ENCODE measurements around the gene HOXC12.
A peak's percentile ranks its signal among the peaks of the same experiment; 100 is the strongest.

The HOXC12 gene

DNA sequence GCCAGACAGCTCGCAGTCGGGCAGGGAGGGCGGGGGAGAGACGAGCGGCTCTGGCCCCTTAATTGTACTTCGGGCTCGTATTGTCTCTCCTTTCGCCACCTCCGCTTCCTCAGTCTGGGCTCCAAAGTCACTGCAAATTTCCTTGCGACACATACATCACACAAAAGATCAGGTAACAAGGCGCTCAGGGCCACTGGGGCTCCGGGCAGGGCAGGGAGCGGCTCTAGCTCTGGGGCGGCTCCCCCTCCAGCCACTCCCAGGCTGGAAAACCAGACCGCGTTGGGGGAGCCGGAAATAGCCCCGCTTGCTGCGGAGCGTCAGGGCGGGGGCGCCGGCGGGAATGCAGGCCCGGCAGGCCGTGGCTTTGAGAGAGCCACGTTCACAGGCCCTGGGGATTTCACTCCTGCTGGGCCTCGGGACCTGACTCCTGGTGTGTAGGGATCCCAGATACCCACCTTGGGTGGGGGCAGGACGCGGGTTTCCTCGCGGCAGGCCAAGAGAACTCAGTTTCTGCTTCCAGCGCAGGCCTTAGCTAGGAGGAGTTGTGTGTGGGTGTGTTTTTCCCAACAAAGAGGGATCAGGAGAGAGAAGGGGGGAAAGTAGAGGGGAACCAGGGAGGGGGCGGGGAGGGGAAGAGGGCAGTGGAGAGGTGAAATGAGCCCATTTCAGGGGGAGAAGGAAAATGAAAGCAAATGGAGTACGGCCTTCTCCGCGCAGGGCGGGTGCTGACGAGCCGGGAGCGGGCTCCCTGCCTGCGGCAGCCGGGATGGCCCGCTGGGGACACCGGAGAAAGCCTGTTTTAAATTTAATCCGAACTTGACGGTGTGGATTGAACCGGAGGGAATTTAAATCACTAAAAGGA lies 40.9 kb downstream of the HOXC12 start:
- CTCF ChIA-PET: interaction anchor here (0.6 to 1.7 kb wide), 4 partner anchors 11 to 459 kb away, joined by 3 to 11 read pairs (median 3); partner anchors contain the start of gene HOXC10
- no peak for TF ChIP-seq CTCF (conservative IDR thresholded peaks at IDR 0.05; ENCODE audit: low read depth)
- POLR2A ChIA-PET (ENCODE audit: low non-redundant PET): interaction anchor here (0.5 kb wide), 1 partner anchor 10 kb away, joined by 3 read pairs; no protein-coding TSS in a partner anchor
- peak overlapping the region; percentile 52 for H3K27ac ChIP-seq
- peak; percentile 57 for DNase-seq (ENCODE audit: low spot score)

DNA sequence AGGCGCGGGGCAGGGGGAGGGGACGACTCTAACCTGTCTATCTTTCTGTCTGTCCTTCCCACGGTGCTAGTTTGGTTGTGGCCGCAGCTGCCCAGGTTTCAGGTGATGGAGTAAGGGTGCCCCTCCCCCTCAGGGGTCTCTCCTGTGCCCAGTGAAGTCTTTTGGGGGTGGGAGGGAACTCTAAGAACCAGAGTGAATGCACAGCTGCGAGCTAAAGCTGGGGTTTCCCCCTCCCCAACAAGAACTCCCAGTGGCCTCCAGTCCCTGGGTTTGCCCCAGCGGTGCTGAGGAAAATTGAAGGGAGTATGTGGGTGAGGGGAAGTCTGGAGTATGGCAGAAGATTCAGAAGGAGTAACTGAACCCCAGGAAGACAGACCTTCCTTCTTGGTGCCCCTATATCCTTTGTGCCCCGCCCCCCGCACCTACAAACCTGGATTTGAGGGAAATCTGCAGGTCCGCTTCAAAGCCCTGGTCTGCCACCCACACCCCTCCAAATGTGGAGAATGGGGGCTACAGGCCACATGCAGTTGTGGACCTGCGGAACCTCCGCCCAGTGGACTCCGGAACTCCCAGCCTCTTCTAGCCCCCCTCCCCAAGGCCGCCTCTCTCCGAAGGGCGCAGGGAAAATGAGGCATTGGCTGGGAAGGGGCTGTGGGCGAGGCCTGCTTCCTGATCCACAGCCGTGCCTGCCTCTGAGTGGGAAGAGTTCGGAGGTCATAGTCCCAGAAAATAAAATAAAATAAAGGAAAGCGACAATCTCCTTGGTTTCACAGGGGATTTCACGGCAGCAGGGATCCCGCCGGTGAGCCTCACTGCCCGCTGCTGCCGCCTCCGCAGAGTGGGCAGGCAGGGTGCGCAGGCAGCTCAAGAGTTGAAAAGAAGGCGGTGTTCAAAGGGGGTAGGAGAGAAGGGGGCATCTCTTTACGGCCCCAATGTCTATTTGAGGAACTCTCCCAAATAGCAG lies 41.8 kb downstream of the HOXC12 start:
- ChIA-PET POLR2A (ENCODE audit: low non-redundant PET) (interaction anchor here (0.6 kb wide), 1 partner anchor 21 kb away, joined by 10 read pairs; no protein-coding TSS in a partner anchor), CTCF (interaction anchor here (1.0 to 4.3 kb wide), 3 partner anchors 11 to 211 kb away, joined by 3 to 15 read pairs (median 11); partner anchors contain the start of gene HOXC10)
- DNase-seq (ENCODE audit: low spot score): no peak
- peak overlapping the region; percentile 52 for H3K27ac ChIP-seq
- TF ChIP-seq CTCF (conservative IDR thresholded peaks at IDR 0.05; ENCODE audit: low read depth): no peak

- ChIA-PET CTCF (interaction anchor here (0.6 to 4.3 kb wide), 5 partner anchors 194 to 360 kb away, joined by 3 to 15 read pairs (median 4); no protein-coding TSS in a partner anchor), POLR2A (ENCODE audit: low non-redundant PET) (interaction anchor here (0.6 kb wide), 1 partner anchor 20 kb away, joined by 10 read pairs; no protein-coding TSS in a partner anchor)
- DNase-seq (ENCODE audit: low spot score): no peak
- peak overlapping the region; percentile 1; the same call in 1 of the 2 replicates for H3K27ac ChIP-seq
- no peak for TF ChIP-seq CTCF (conservative IDR thresholded peaks at IDR 0.05; ENCODE audit: low read depth)
Measured at GRCh38 chr12:53997204-53998109, 42.8 kb downstream of the HOXC12 start.

- CTCF ChIA-PET: interaction anchor here (0.6 to 4.3 kb wide), 8 partner anchors 24 to 359 kb away, joined by 3 to 15 read pairs (median 5); no protein-coding TSS in a partner anchor
- POLR2A ChIA-PET (ENCODE audit: low non-redundant PET): no interaction called here
- no peak for TF ChIP-seq CTCF (conservative IDR thresholded peaks at IDR 0.05; ENCODE audit: low read depth)
- no peak overlapping the region for H3K27ac ChIP-seq
- no peak for DNase-seq (ENCODE audit: low spot score)
Measured at GRCh38 chr12:53998110-53998899, 43.6 kb downstream of the HOXC12 start.

GRCh38 chr12:53998900-53999236 lies 44.2 kb downstream of the HOXC12 start:
- no peak overlapping the region for H3K27ac ChIP-seq
- POLR2A ChIA-PET (ENCODE audit: low non-redundant PET): no interaction called here
- CTCF ChIA-PET: interaction anchor here (0.7 to 4.3 kb wide), 4 partner anchors 23 to 209 kb away, joined by 3 to 15 read pairs (median 6); no protein-coding TSS in a partner anchor

More at GRCh38 chr12:53998900-53999236, 44.2 kb downstream of the HOXC12 start:
- TF ChIP-seq CTCF (conservative IDR thresholded peaks at IDR 0.05; ENCODE audit: low read depth): no peak
- DNase-seq (ENCODE audit: low spot score): no peak
